Measurements from ENCODE around the gene TCF3. TPM values are rescaled to one million over a fixed set of nuclear protein-coding genes. Genes with fewer than 3 reads are reported as not detected.

Gene TCF3
- total RNA-seq, 4 donors from 2014 or later, result 21.2 to 62.0 (median 39.6) TPM

DNA sequence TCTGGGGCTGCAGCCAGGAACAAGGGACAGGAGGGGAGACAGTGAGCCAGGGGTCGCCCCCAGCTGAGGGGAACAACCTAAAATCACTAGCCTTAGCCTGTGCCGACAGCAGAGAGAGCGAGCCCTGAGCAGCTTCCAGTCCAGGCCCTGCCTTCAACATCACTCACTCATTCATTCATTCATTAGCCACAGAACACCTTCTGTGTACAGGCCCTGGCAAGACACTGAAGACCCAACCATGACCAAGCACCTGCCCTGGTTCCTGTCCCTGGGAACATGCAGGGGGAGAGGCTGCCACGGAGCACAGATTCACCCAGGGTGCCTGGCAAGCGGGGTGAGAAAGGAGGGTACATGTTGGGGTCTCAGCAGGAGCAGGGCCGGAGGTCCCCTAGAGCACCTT, 89.2 kb downstream of the TCF3 start:
- 80% methylated on average over 1 of the region's 6 CpGs; no CpG with 5 or more reads in 1 of the 2 donors for WGBS, 2 donors (ENCODE audit: low coverage in 1 of 2)
- Histone ChIP-seq H3K4me3 (no peak overlapping the region), H3K4me1 (peaks cover 0 to 28% (median 6%) of the 10 kb centered on the region in 3 donors), H3K36me3 (peaks cover 0 to 5% of the 10 kb centered on the region in 2 donors), H3K9me3 (no peaks in the 10 kb centered on the region), H3K27ac (no peak overlapping the region), H3K27me3 (no peaks in the 10 kb centered on the region)
- no peak for TF ChIP-seq POLR2A (IDR thresholded peaks at IDR 0.05)
- TF ChIP-seq CTCF (IDR thresholded peaks at IDR 0.05), result no peak
- TF ChIP-seq EP300 (IDR thresholded peaks at IDR 0.05), result no peak
- no peak for TF ChIP-seq POLR2AphosphoS5 (IDR thresholded peaks at IDR 0.05)
- no peak for ATAC-seq

- peaks cover 0 to 10% of the 10 kb centered on the region in 2 donors for H3K36me3 ChIP-seq
- H3K27me3 ChIP-seq, result no peaks in the 10 kb centered on the region
- TF ChIP-seq EP300 (IDR thresholded peaks at IDR 0.05) (no peak), CTCF (IDR thresholded peaks at IDR 0.05) (no peak), POLR2AphosphoS5 (IDR thresholded peaks at IDR 0.05) (no peak), POLR2A (IDR thresholded peaks at IDR 0.05) (no peak)
- H3K4me1 ChIP-seq, result peaks cover 0 to 17% (median 6%) of the 10 kb centered on the region in 3 donors
- H3K4me3 ChIP-seq, result no peak overlapping the region
- WGBS, 2 donors (ENCODE audit: low coverage in 1 of 2), result 88% methylated on average over 8 of the region's 17 CpGs; no CpG with 5 or more reads in 1 of the 2 donors
- no peaks in the 10 kb centered on the region for H3K9me3 ChIP-seq
- ATAC-seq, result no peak
- H3K27ac ChIP-seq, result no peak overlapping the region
These were observed 91.1 kb downstream of the TCF3 start for GRCh38 chr19:1561236-1561842.

- Histone ChIP-seq H3K36me3 (peaks cover 0 to 20% of the 10 kb centered on the region in 2 donors), H3K4me3 (no peak overlapping the region), H3K9me3 (no peaks in the 10 kb centered on the region), H3K27ac (no peak overlapping the region), H3K4me1 (peaks cover 0 to 7% (median 0%) of the 10 kb centered on the region in 3 donors), H3K27me3 (no peaks in the 10 kb centered on the region)
- no CpG with 5 or more reads among the region's 25 CpGs for WGBS, 2 donors (ENCODE audit: low coverage in 1 of 2)
- ATAC-seq, result no peak
- TF ChIP-seq CTCF (IDR thresholded peaks at IDR 0.05), result no peak
- no peak for TF ChIP-seq EP300 (IDR thresholded peaks at IDR 0.05)
- no peak for TF ChIP-seq POLR2AphosphoS5 (IDR thresholded peaks at IDR 0.05)
- TF ChIP-seq POLR2A (IDR thresholded peaks at IDR 0.05), result no peak
These were observed 92.0 kb downstream of the TCF3 start for GRCh38 chr19:1560286-1560882.

Small RNA genes lying within 50 kb of the gene (small RNA-seq; reads per million reads assigned to genes)
- 0 reads per million in 4 donors for gene AC005943.2
- gene RN7SL477P, result 0 reads per million in 4 donors
- gene RNU6-1223P, result 0 reads per million in 4 donors

Other genes with a start within 250 kb of the TCF3 start
- gene DAZAP1, start 245.0 kb downstream of the TCF3 start, total RNA-seq, result 10 to 100 TPM; 45.3 to 75.4 (median 64.0) TPM
- gene RPS15, start 214.2 kb downstream of the TCF3 start, total RNA-seq, result 1,000 to 10,000 TPM; 1,291 to 3,466 (median 2,344) TPM
- 1 to 10 TPM in 1 of 4 donors, under 1 TPM in 3; 0.02 to 1.2 (median 0.35) TPM for gene APC2, start 202.5 kb downstream of the TCF3 start, total RNA-seq
- 10 to 100 TPM; 20.6 to 40.0 (median 28.2) TPM for gene C19orf25, start 173.4 kb downstream of the TCF3 start, total RNA-seq
- gene PCSK4, start 162.3 kb downstream of the TCF3 start, total RNA-seq, result 1 to 10 TPM in 3 of 4 donors, under 1 TPM in 1; 0.94 to 2.2 (median 2.0) TPM
- under 1 TPM in 3 of 4 donors, not detected in 1; 0.32 to 0.96 (median 0.40) TPM for gene REEP6, start 161.4 kb downstream of the TCF3 start, total RNA-seq
- gene ADAMTSL5, start 139.6 kb downstream of the TCF3 start, total RNA-seq, result 1 to 10 TPM; 1.3 to 9.7 (median 3.6) TPM
- under 1 TPM in 1 of 4 donors, not detected in 3; 0.15 TPM for gene PLK5, start 128.5 kb downstream of the TCF3 start, total RNA-seq
- 10 to 100 TPM; 18.8 to 47.8 (median 28.7) TPM for gene MEX3D, start 84.3 kb downstream of the TCF3 start, total RNA-seq
- gene MBD3, start 59.8 kb downstream of the TCF3 start, total RNA-seq, result 100 to 1,000 TPM in 1 of 4 donors, 10 to 100 TPM in 3; 80.3 to 159 (median 95.7) TPM
- 100 to 1,000 TPM in 1 of 4 donors, 10 to 100 TPM in 3; 78.2 to 102 (median 92.4) TPM for gene UQCR11, start 47.2 kb downstream of the TCF3 start, total RNA-seq
- under 1 TPM in 1 of 4 donors, not detected in 3; 0.04 TPM for gene ONECUT3, start 100.9 kb upstream of the TCF3 start, total RNA-seq
- 1 to 10 TPM in 1 of 4 donors, under 1 TPM in 3; 0.27 to 1.4 (median 0.48) TPM for gene ATP8B3, start 159.7 kb upstream of the TCF3 start, total RNA-seq
- gene REXO1, start 195.9 kb upstream of the TCF3 start, total RNA-seq, result 10 to 100 TPM; 11.4 to 29.9 (median 16.1) TPM
- gene KLF16, start 211.0 kb upstream of the TCF3 start, total RNA-seq, result 1 to 10 TPM; 1.4 to 7.1 (median 5.5) TPM
- gene ABHD17A, start 232.9 kb upstream of the TCF3 start, total RNA-seq, result 100 to 1,000 TPM in 1 of 4 donors, 10 to 100 TPM in 3; 80.0 to 117 (median 91.0) TPM